ENCODE measurements around the gene OXNAD1.

The OXNAD1 gene

GRCh38 chr3:16295298-16295890 is 30.4 kb downstream of the OXNAD1 start:
- Mint-ChIP-seq H3K36me3 (ENCODE audit: low read depth) (peaks cover 90% of the 10 kb centered on the region), H3K27me3 (ENCODE audit: low read depth, poor library complexity) (no peaks in the 10 kb centered on the region), H3K9me3 (peaks cover 48% of the 10 kb centered on the region), H3K27ac (no peak overlapping the region), H3K4me3 (no peak overlapping the region), H3K4me1 (no peaks in the 10 kb centered on the region)
- no peak for DNase-seq
- no peak for TF ChIP-seq CTCF (IDR thresholded peaks at IDR 0.05)

GRCh38 chr3:16297997-16298885 is 33.2 kb downstream of the OXNAD1 start:
- Mint-ChIP-seq H3K4me1 (peaks cover 22% of the 10 kb centered on the region), H3K27ac (no peak overlapping the region), H3K4me3 (no peak overlapping the region), H3K36me3 (ENCODE audit: low read depth) (peaks cover 84% of the 10 kb centered on the region), H3K9me3 (peaks cover 42% of the 10 kb centered on the region), H3K27me3 (ENCODE audit: low read depth, poor library complexity) (no peaks in the 10 kb centered on the region)
- no peak for DNase-seq
- TF ChIP-seq CTCF (IDR thresholded peaks at IDR 0.05) = no peak

GRCh38 chr3:16298891-16299290 is 33.9 kb downstream of the OXNAD1 start:
- H3K4me1 Mint-ChIP-seq = peaks cover 25% of the 10 kb centered on the region
- H3K27me3 Mint-ChIP-seq (ENCODE audit: low read depth, poor library complexity) = no peaks in the 10 kb centered on the region
- no peak overlapping the region for H3K27ac Mint-ChIP-seq
- peaks cover 35% of the 10 kb centered on the region for H3K9me3 Mint-ChIP-seq
- no peak for DNase-seq
- no peak overlapping the region for H3K4me3 Mint-ChIP-seq
- TF ChIP-seq CTCF (IDR thresholded peaks at IDR 0.05) = no peak
- peaks cover 81% of the 10 kb centered on the region for H3K36me3 Mint-ChIP-seq (ENCODE audit: low read depth)

- peaks cover 27% of the 10 kb centered on the region for H3K9me3 Mint-ChIP-seq
Measured at GRCh38 chr3:16299746-16300145, 34.7 kb downstream of the OXNAD1 start.

GRCh38 chr3:16300307-16300706 is 35.3 kb downstream of the OXNAD1 start:
- Mint-ChIP-seq H3K36me3 (ENCODE audit: low read depth) (peaks cover 79% of the 10 kb centered on the region), H3K9me3 (peaks cover 24% of the 10 kb centered on the region), H3K27me3 (ENCODE audit: low read depth, poor library complexity) (no peaks in the 10 kb centered on the region), H3K4me1 (peaks cover 25% of the 10 kb centered on the region), H3K4me3 (no peak overlapping the region), H3K27ac (no peak overlapping the region)
- no peak for TF ChIP-seq CTCF (IDR thresholded peaks at IDR 0.05)
- DNase-seq = no peak

More at GRCh38 chr3:16299746-16300145, 34.7 kb downstream of the OXNAD1 start:
- no peak for DNase-seq
- Mint-ChIP-seq H3K27me3 (ENCODE audit: low read depth, poor library complexity) (no peaks in the 10 kb centered on the region), H3K27ac (no peak overlapping the region), H3K4me3 (no peak overlapping the region), H3K36me3 (ENCODE audit: low read depth) (peaks cover 79% of the 10 kb centered on the region), H3K4me1 (peaks cover 25% of the 10 kb centered on the region)
- no peak for TF ChIP-seq CTCF (IDR thresholded peaks at IDR 0.05)

Data from nephron progenitor cell (in vitro differentiated cells).